Smooth muscle cell (in vitro differentiated cells): ENCODE results near the gene CNOT4. TPM values are rescaled to one million over a fixed set of nuclear protein-coding genes. Genes with fewer than 3 reads are reported as not detected.

ENCODE experiments used
- DNase-seq: peaks from one replicate; lab custom pipeline; 2025; ENCODE audit not compliant: unreplicated experiment; lab: John Stamatoyannopoulos, UW
- H2AFZ ChIP-seq: fragments of 200-600 bp; sonication (generic); 2 replicates; pipeline ENCODE4 v1.6.0; 2016; ENCODE audit warnings: antibody characterized with exemption, low read depth, mild to moderate bottlenecking
- H3F3A ChIP-seq: fragments of 200-600 bp; sonication (generic); 2 replicates; pipeline ENCODE4 v1.6.0; 2017; ENCODE audit warnings: antibody characterized with exemption, low read depth
- H3K27ac ChIP-seq: fragments of 200-600 bp; sonication (generic); 2 replicates; pipeline ENCODE4 v1.5.1; 2016; ENCODE audit warnings: low read depth, mild to moderate bottlenecking
- H3K27me3 ChIP-seq: fragments of 200-600 bp; sonication (generic); 2 replicates; pipeline ENCODE4 v1.6.1; 2016; ENCODE audit warnings: low read depth, mild to moderate bottlenecking
- H3K36me3 ChIP-seq: fragments of 200-600 bp; sonication (generic); 2 replicates; pipeline ENCODE4 v1.5.1; 2016; ENCODE audit warnings: low read depth
- H3K4me1 ChIP-seq: fragments of 200-600 bp; sonication (generic); 2 replicates; pipeline ENCODE4 v1.5.1; 2016; ENCODE audit warnings: low read depth
- H3K4me2 ChIP-seq: fragments of 200-600 bp; sonication (generic); 2 replicates; pipeline ENCODE4 v1.6.0; 2016; ENCODE audit warnings: mild to moderate bottlenecking
- H3K4me3 ChIP-seq: fragments of 200-600 bp; sonication (generic); 2 replicates; pipeline ENCODE4 v1.5.1; 2016; ENCODE audit warnings: mild to moderate bottlenecking
- H3K79me2 ChIP-seq: fragments of 200-600 bp; sonication (generic); 2 replicates; pipeline ENCODE4 v1.6.0; 2016; ENCODE audit warnings: low read depth, mild to moderate bottlenecking
- H3K9ac ChIP-seq: fragments of 200-600 bp; sonication (generic); 2 replicates; pipeline ENCODE4 v1.6.0; 2016; ENCODE audit warnings: low read depth
- H3K9me3 ChIP-seq: fragments of 200-600 bp; sonication (generic); replicated peaks from 2 replicates; pipeline ENCODE4 v1.5.1; 2016; ENCODE audit warnings: low read depth
- H4K20me1 ChIP-seq: fragments of 200-600 bp; sonication (generic); 2 replicates; pipeline ENCODE4 v1.6.0; 2016; ENCODE audit warnings: low read depth
- CTCF ChIP-seq: fragments of 200-600 bp; sonication (generic); IDR thresholded peaks from 2 replicates; pipeline ENCODE4 v1.5.1; 2017; ENCODE audit warnings: borderline replicate concordance, mild to moderate bottlenecking, antibody characterized with exemption; ENCODE audit not compliant: insufficient read depth, poor library complexity, severe bottlenecking
- WGBS: methylation state at CpG from one replicate; pipeline ENCODE4 v1.1.7; 2016; ENCODE audit warnings: low lambda C conversion rate; 5-methylcytosine and 5-hydroxymethylcytosine counted together
- polyA plus RNA-seq: library from polyadenylated mRNA; unstranded; fragments of >200 nt; fragmentation: Nextera tagmentation; extraction: Ambion mirVana; gene quantifications from 2 replicates; pipeline ENCODE4 v1.2.1, GENCODE V29; 2016
- total RNA-seq: library from RNA; depleted of rRNA; stranded (reverse); fragments of >200 nt; gene quantifications from 2 replicates; pipeline ENCODE4 v1.2.3, GENCODE V29; 2014

CNOT4 gene
- total and polyA plus RNA-seq, 2 experiments from 2014 or later: 15.8 to 22.9 TPM

- Histone ChIP-seq H3K36me3 (no peaks in the 10 kb centered on the region), H3K9me3 (no peaks in the 10 kb centered on the region), H3K27ac (no peak overlapping the region), H4K20me1 (no peaks in the 10 kb centered on the region), H3K4me1 (no peaks in the 10 kb centered on the region), H2AFZ (no peak overlapping the region), H3K4me3 (no peak overlapping the region), H3K9ac (no peak overlapping the region), H3K27me3 (no peaks in the 10 kb centered on the region), H3K79me2 (no peaks in the 10 kb centered on the region), H3F3A (no peaks in the 10 kb centered on the region), H3K4me2 (no peak overlapping the region)
- DNase-seq: no peak
- no peak for TF ChIP-seq CTCF
Measured at GRCh38 chr7:135519233-135519688, 9.4 kb upstream of the CNOT4 start.

DNA sequence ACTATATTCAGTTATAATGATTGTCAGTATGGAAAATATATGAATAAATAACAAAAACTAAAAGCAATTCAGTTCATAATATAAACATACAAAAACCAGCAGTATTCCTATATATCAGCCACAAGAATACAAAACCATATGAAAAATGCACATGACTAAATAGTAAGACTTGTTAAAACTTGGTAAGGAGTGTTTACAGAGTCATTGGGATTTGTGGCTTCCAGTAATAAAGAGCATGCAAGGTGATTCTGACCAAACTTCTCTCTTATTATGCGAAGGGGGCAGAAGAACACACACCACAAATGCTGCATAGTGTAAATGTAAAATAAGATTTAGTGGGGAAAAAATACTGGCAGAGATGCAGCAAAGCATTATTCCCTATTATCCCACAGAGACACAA is 8.8 kb upstream of the CNOT4 start:
- H2AFZ ChIP-seq: no peak overlapping the region
- no peaks in the 10 kb centered on the region for H3K9me3 ChIP-seq
- no peak overlapping the region for H3K4me2 ChIP-seq
- no peaks in the 10 kb centered on the region for H3F3A ChIP-seq
- no peak overlapping the region for H3K9ac ChIP-seq
- no peaks in the 10 kb centered on the region for H3K4me1 ChIP-seq
- TF ChIP-seq CTCF: no peak
- no peak for DNase-seq
- no peaks in the 10 kb centered on the region for H3K79me2 ChIP-seq
- H4K20me1 ChIP-seq: no peaks in the 10 kb centered on the region
- no peaks in the 10 kb centered on the region for H3K36me3 ChIP-seq
- no peaks in the 10 kb centered on the region for H3K27me3 ChIP-seq
- 93% methylated on average over 1 of the region's 1 CpG for WGBS
- H3K27ac ChIP-seq: no peak overlapping the region
- no peak overlapping the region for H3K4me3 ChIP-seq

DNA sequence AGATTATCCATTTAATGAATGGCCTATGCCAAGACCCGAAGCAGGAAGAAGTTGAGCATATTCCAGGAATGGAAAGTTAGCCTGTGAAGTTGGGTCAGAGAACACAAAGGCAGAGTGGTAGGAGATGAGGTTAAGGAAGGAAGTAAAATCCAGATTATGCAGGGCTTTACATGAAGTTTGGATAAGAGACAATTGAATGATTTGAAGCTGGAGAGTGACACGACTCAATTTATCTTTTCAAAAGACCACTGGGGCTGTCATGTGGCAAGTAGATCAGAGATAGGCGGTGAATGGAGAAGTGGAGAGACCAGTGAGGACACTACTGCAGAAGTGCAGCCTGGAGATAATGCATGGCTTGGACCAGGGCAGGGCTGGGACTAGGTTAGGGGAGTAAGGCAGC is 7.2 kb upstream of the CNOT4 start:
- Histone ChIP-seq H3K4me3 (no peak overlapping the region), H3K27ac (no peak overlapping the region), H3F3A (no peaks in the 10 kb centered on the region), H3K4me2 (no peak overlapping the region), H3K4me1 (no peaks in the 10 kb centered on the region), H2AFZ (no peak overlapping the region), H3K9ac (no peak overlapping the region), H3K27me3 (no peaks in the 10 kb centered on the region), H4K20me1 (no peaks in the 10 kb centered on the region), H3K79me2 (no peaks in the 10 kb centered on the region), H3K36me3 (no peaks in the 10 kb centered on the region), H3K9me3 (no peaks in the 10 kb centered on the region)
- no peak for DNase-seq
- no peak for TF ChIP-seq CTCF
- 68% methylated on average over 3 of the region's 3 CpGs for WGBS

DNA sequence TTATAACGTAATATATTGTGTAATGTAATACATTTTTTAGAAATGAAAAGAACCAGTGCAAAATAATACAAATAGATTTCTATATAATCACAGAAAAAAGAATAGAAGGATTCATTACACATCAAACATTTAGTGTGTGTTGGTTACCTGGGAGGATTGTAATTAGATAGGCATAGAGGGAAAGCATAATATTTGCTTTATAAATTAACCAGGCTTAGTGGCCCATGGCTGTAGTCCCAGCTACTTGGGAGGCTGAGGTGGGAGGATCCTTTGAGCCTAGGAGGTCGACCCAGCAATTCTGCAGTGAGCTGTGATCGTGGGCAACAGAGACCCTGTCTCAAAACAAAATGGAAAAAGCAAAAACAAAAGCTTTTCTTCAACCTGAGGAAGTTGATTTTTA is 5.0 kb upstream of the CNOT4 start:
- no peak overlapping the region for H2AFZ ChIP-seq
- H3K27ac ChIP-seq: no peak overlapping the region
- H3K4me3 ChIP-seq: no peak overlapping the region
- H3K9ac ChIP-seq: no peak overlapping the region
- no peaks in the 10 kb centered on the region for H3K9me3 ChIP-seq
- H4K20me1 ChIP-seq: no peaks in the 10 kb centered on the region
- H3K79me2 ChIP-seq: no peaks in the 10 kb centered on the region
- H3K27me3 ChIP-seq: no peaks in the 10 kb centered on the region
- TF ChIP-seq CTCF: no peak
- no peaks in the 10 kb centered on the region for H3F3A ChIP-seq
- H3K4me1 ChIP-seq: no peaks in the 10 kb centered on the region
- H3K36me3 ChIP-seq: no peaks in the 10 kb centered on the region
- 90% methylated on average over 3 of the region's 3 CpGs for WGBS
- H3K4me2 ChIP-seq: no peak overlapping the region
- no peak for DNase-seq
